Activated CD4-positive, CD25-positive, alpha-beta regulatory T cell treated with anti-CD3 and anti-CD28 coated beads, Interleukin-2, amount 50 U/mL, for 16 hours (primary cell): Measurements from ENCODE around the gene NPSR1.
"Not testable (repeated sequence)": the region's sequence is repeated elsewhere in the genome, so short reads cannot be mapped to it uniquely, and the experiment has no call there.

ENCODE experiments used
- DNase-seq: peaks from one replicate; pipeline ENCODE4 v3.0.0-alpha.2; 2020; ENCODE audit warnings: low read depth, low spot score

The NPSR1 gene

DNA sequence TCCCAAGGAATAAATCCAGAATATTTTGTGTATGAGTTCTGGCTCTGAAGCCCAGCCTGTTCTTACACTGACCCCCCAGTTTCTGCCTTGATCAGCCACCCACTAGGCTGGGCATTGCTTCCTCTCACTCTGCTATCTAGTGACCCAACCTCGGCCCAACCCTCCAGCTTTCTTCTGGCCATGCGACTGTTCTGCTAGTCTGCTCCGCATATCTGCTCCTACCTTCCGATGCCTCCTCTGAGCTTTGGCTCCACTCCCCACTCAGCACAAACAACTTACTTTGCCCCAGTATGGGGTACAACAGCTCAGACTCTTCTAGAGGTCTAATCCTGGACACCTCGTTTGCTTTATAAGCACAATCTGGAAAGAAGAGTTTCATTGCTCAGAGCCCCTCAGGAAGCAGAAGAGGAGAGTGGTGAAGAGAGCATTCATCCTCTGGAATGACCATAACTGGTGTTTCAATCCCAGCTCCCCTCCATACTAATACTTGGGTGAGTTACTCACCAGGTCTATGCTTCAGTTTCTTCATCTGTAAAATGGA lies 99.6 kb downstream of the NPSR1 start:
- DNase-seq: no peak

GRCh38 chr7:34758111-34758601 lies 100.1 kb downstream of the NPSR1 start:
- DNase-seq: no peak

DNA sequence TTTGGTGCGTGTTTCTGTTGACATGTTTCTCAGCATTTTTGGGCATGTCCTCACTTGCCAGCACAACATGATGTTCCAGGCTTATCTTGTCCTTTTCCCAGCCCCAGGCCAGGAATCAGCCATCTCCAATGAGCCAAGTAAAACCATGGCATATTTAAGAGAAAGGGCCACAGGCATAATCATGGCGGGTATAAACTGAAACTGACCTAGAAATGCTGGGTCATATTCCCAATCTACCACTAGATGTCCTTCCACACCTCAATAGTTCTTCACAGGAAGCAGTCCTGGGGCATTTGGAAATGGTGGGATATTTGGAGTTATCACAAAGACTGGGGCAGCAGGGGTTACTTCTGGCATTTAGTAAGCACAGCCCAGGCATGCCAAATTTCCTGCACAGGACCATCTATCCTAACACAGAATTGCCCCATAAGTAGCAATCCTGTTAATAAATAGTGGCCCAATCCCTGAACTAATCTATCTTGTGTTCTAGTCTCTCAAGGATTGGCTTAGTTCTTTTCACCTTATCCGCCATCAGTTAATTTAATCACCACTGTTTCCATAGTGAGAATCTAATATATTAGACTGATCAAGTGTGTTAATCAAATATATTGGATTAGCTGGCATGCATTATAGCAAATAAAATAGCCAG lies 101.6 kb downstream of the NPSR1 start:
- DNase-seq: no peak

DNA sequence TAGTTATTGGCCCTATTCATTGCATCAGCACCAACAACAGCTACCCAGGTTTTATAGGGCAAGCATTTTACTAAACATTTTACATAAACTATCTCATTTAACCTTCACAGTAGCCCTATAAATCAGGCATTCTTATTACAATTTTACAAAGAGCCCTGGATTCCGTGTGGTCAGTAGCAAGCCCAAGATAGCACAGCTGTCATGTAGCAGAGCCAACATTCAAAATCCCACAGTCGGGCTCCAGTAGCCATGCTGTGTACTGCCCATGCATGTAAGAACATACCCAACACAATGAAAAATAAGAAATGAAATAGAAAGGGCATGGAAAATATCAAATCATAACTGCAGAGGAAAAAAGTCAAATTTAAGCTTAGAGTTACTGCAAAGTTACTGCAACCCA lies 102.3 kb downstream of the NPSR1 start:
- no peak for DNase-seq

- no peak for DNase-seq
Measured at GRCh38 chr7:34761206-34761605, 103.2 kb downstream of the NPSR1 start.

GRCh38 chr7:34761627-34762026 lies 103.6 kb downstream of the NPSR1 start:
- no peak for DNase-seq

GRCh38 chr7:34762764-34763163 lies 104.7 kb downstream of the NPSR1 start:
- DNase-seq: no peak

DNA sequence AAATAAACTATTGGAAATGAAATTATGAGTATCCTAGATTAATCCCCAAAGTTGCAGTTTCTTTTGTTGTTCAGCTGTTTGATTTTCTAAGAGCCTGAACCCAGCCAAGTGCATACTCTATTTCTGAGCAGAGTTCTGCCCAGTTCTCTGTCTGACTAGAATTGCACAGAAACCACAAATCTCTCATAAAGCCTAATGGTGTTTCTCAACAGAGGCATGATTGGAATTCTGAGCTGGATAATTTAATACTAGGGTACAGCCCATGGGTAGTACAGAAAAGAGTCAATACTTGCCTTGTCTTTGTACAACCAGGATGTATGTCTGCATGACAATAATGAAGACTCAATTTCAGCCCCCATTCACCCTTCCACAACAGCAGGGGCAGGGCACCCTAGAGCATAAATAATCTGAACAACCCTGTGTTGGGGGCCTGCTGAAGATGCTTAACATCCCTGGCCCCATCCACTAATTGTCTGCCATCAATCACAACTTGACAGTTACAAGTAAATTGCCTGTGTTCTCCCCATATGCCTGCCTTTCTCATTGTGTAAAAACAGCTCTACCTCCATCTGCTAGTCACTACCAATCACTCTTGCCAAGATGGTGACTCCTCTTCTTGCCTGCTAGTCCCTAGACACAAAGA lies 114.4 kb downstream of the NPSR1 start:
- no peak for DNase-seq

GRCh38 chr7:34776748-34777358 lies 118.8 kb downstream of the NPSR1 start:
- DNase-seq: no peak

GRCh38 chr7:34780546-34780945 lies 122.5 kb downstream of the NPSR1 start:
- no peak for DNase-seq

DNA sequence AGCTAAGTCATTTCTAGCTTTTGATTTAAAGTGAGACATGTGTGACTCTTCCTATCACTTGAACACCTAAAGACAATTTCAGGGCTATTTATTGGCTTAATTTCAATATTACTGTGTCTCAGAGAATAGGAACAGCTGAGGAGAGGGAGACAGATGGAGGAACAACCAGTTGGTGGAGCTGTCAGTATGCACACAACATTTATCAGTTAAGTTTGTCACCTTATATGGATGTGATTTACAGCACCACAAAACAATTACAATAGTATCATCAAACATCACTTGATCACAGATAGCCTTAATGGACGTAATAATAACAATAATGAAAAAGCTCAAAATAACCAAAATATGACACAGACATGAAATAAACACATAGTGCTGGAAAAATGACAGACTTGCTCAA lies 129.6 kb downstream of the NPSR1 start:
- DNase-seq: no peak

GRCh38 chr7:34806831-34807230 lies 148.8 kb downstream of the NPSR1 start:
- DNase-seq: no peak

DNA sequence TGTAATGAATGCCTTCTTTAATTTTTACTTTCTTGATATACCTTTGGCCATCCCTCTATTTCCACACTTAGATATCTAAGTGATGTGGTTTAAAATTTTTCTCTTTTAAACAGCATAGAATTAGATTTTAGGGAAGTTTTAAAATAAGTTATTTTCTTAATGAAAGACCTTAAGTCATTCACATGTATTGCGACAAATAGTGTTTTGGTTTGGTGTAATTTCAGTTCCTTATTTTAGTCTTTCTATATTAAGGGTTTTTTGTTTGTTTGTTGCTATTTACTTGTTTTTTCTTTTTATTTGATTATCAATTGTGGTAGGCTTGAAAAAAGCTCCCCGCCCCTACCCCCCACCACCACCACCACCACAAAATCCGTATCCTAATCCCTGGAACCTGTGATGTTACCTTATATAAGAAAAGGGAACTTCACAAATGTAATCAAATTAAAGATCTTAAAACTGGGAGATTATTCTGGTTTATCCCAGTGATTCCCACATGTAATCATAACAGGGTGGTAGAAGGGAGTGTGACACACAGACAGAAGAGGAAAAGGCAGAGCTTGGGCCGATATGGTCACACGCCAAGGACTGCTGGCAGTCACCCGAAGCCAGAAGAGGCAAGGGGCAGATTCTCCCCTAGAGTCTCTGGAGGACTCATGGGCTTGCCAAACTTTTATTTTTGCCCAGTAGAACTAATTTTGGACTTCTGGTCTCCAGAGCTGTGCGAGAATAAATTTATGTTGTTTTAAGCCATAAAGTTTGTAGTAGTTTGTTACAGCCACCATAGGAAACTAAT lies 149.7 kb downstream of the NPSR1 start:
- no peak for DNase-seq

- not testable (repeated sequence) for DNase-seq
Measured at GRCh38 chr7:34814203-34814842, 156.3 kb downstream of the NPSR1 start.

DNA sequence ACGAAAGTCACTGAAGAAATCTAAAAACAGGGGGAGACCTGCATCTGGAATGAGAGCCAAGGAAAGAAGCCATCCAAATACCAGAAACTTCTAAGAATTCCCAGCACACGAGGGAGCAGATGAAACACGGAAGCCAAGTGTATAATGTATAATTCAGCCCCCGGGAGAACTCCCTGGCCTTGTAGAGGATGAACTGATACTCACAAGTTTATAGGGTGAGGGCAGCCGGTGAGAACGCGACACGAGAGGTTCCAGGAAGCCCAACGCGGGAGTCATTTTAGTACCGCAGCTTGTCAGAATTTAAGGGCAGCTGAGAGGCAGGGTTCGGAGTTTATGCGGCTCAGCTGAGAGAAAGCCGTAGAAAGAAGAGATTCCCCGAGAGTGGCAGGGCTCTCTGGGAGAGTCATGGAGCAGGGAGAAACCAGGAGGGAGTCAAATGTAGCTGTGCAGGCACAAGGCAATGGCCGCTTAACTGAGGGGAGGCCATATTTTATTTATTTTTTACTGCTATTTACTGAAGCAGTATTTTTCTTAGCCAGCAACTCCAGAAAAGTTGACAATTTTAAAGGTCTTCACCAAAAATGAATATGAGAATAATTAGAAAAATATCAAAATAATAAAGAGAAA lies 164.0 kb downstream of the NPSR1 start:
- no peak for DNase-seq

- peak; percentile 10 for DNase-seq
Measured at GRCh38 chr7:34823650-34824258, 165.7 kb downstream of the NPSR1 start.

- DNase-seq: no peak
Measured at GRCh38 chr7:34825221-34825620, 167.2 kb downstream of the NPSR1 start.

DNA sequence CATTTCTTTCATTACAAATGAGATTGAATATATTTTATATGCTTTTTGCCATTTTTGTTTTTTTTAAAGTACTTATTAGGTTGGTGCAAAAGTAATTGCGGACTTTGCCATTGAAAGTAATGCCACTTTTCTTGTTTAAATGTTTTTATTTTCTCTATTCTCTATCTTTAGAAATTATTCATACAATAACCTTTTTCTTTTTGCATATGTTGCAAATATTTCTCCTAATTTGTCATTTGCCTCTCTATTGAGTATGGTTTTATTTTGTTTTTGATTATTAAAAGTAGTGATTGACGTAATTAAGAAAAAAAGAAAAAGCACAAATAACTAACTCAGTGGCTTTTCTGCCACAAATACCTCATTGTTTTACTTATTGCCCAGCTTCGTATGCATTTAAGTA lies 172.4 kb downstream of the NPSR1 start:
- DNase-seq: no peak

GRCh38 chr7:34831436-34831835 lies 173.4 kb downstream of the NPSR1 start:
- DNase-seq: no peak

GRCh38 chr7:34832020-34832419 lies 174.0 kb downstream of the NPSR1 start:
- DNase-seq: no peak
